Measurements from ENCODE around the gene DHRSX.

DNA sequence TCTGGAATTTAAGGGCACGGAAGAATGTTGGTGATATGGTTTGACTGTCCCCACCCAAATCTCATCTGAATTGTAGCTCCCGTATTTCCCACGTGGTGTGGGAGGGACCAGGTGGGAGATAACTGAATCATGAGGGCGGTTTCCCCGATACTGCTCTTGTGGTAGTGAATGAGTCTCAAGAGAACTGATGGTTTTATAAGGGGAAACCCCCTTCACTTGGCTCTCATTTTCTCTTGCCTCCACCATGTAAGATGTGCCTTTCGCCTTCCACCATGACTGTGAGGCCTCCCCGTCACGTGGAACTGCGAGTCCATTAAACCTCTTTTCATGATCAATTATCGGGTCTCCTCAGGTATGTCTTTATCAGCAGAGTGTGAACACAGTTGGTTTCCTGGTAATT lies 25.6 kb upstream of the DHRSX start:
- TF ChIP-seq, protein P1, sequence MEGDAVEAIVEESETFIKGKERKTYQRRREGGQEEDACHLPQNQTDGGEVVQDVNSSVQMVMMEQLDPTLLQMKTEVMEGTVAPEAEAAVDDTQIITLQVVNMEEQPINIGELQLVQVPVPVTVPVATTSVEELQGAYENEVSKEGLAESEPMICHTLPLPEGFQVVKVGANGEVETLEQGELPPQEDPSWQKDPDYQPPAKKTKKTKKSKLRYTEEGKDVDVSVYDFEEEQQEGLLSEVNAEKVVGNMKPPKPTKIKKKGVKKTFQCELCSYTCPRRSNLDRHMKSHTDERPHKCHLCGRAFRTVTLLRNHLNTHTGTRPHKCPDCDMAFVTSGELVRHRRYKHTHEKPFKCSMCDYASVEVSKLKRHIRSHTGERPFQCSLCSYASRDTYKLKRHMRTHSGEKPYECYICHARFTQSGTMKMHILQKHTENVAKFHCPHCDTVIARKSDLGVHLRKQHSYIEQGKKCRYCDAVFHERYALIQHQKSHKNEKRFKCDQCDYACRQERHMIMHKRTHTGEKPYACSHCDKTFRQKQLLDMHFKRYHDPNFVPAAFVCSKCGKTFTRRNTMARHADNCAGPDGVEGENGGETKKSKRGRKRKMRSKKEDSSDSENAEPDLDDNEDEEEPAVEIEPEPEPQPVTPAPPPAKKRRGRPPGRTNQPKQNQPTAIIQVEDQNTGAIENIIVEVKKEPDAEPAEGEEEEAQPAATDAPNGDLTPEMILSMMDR (IDR thresholded peaks at IDR 0.05): no peak
- TF ChIP-seq POLR2A (IDR thresholded peaks at IDR 0.05) (no peak), POLR2AphosphoS5 (IDR thresholded peaks at IDR 0.05) (no peak)

Data from prostate gland (tissue), 2 donors.